ENCODE measurements around the gene VPS51. TPM values are rescaled to one million over a fixed set of nuclear protein-coding genes. Genes with fewer than 3 reads are reported as not detected.

VPS51 gene
- total and polyA plus RNA-seq, 10 of the 15 experiments (the other 5 are each of a cell fraction or from before 2014, with no cell fraction given): 1.5 to 279 (median 53.2) TPM

DNA sequence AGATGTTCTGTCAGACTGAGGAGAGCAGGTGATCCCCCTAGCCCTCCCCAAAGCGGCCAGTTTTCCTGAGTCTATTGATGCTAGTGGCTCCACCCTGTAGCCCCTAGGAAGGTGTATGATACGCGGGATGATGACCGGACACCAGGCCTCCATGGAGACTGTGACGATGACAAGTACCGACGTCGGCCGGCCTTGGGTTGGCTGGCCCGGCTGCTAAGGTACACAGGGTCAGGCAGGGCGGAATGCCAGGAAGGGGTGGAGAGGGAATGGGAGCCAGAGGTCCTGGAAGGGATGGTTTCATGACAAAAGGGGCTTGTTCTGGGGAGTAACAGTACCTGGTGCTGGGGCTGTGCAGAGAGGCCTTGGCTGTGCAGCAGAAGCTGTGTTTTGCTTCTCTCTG, 8.8 kb upstream of the VPS51 start:
- Histone ChIP-seq H3K4me3 (no peak overlapping the region), H3K4me1 (ENCODE audit: control insufficient read depth, insufficient read depth, low read length) (peaks cover 7% of the 10 kb centered on the region), H3K79me2 (ENCODE audit: control insufficient read depth, insufficient read depth, low read length) (peaks cover 26% of the 10 kb centered on the region), H3K27me3 (replicated peaks in 1 of 2; ENCODE audit: control insufficient read depth in 2 of 2, insufficient read depth in 2 of 2, low read length in 1 of 2) (no peaks in the 10 kb centered on the region), H4K20me1 (ENCODE audit: control insufficient read depth, insufficient read depth) (no peaks in the 10 kb centered on the region), H2AFZ (ENCODE audit: control insufficient read depth, low read depth, low read length) (no peak overlapping the region), H3K36me3 (ENCODE audit: control insufficient read depth in 2 of 2, insufficient read depth in 2 of 2, low read length in 1 of 2) (peaks cover 5 to 11% of the 10 kb centered on the region in 2 experiments), H3K9ac (ENCODE audit: control insufficient read depth, insufficient read depth, low read length) (no peak overlapping the region), H3K9me3 (replicated peaks; ENCODE audit: control insufficient read depth, insufficient read depth, low read length) (no peaks in the 10 kb centered on the region), H3K4me2 (ENCODE audit: control insufficient read depth, insufficient read depth) (no peak overlapping the region), H3K27ac (ENCODE audit: control insufficient read depth, insufficient read depth) (no peak overlapping the region)
- SMC1A ChIA-PET (ENCODE audit: uncharacterized antibody, unreplicated experiment): no interaction called here
- FAIRE-seq (no peak), ATAC-seq (no peak), DNase-seq (ENCODE audit: low read depth, low spot score) (no peak)
- in situ Hi-C loops (cut with MboI): no loop called here
- RAD21 ChIA-PET (ENCODE audit: unreplicated experiment): no interaction called here
- no TSS peak for BruUV-seq (replicated peaks)
- intact Hi-C loops (cut with micrococcal nuclease; ENCODE audit: unreplicated experiment): no loop called here
- POLR2A ChIA-PET: no interaction called here
- TF ChIP-seq FOXK2 (IDR thresholded peaks at IDR 0.05) (no peak), RAD51 (IDR thresholded peaks at IDR 0.05) (no peak), POLR2A (IDR thresholded peaks at IDR 0.05; ENCODE audit: low read depth, low read length) (no peak), JUND (IDR thresholded peaks at IDR 0.05; ENCODE audit: low read depth, low read length) (no peak), IRF4 (IDR thresholded peaks at IDR 0.05; ENCODE audit: low read depth, low read length) (no peak), TAF1 (IDR thresholded peaks at IDR 0.05; ENCODE audit: borderline replicate concordance, low read depth, low read length) (no peak), STAT3 (IDR thresholded peaks at IDR 0.05; ENCODE audit: low read depth, low read length) (no peak), ZNF622 (IDR thresholded peaks at IDR 0.05) (no peak), RELA (IDR thresholded peaks at IDR 0.05; ENCODE audit: borderline replicate concordance, partially characterized antibody) (no peak), CHD4 (IDR thresholded peaks at IDR 0.05) (no peak), KAT2A (conservative IDR thresholded peaks at IDR 0.05; ENCODE audit: control insufficient read depth, low read depth, low read length) (no peak), HCFC1 (IDR thresholded peaks at IDR 0.05; ENCODE audit: low read length) (no peak), IKZF2 (IDR thresholded peaks at IDR 0.05) (no peak), WRNIP1 (IDR thresholded peaks at IDR 0.05; ENCODE audit: borderline replicate concordance, low read depth, low read length) (no peak), NR2C1 (IDR thresholded peaks at IDR 0.05) (no peak)
- TF ChIP-seq, protein P1, sequence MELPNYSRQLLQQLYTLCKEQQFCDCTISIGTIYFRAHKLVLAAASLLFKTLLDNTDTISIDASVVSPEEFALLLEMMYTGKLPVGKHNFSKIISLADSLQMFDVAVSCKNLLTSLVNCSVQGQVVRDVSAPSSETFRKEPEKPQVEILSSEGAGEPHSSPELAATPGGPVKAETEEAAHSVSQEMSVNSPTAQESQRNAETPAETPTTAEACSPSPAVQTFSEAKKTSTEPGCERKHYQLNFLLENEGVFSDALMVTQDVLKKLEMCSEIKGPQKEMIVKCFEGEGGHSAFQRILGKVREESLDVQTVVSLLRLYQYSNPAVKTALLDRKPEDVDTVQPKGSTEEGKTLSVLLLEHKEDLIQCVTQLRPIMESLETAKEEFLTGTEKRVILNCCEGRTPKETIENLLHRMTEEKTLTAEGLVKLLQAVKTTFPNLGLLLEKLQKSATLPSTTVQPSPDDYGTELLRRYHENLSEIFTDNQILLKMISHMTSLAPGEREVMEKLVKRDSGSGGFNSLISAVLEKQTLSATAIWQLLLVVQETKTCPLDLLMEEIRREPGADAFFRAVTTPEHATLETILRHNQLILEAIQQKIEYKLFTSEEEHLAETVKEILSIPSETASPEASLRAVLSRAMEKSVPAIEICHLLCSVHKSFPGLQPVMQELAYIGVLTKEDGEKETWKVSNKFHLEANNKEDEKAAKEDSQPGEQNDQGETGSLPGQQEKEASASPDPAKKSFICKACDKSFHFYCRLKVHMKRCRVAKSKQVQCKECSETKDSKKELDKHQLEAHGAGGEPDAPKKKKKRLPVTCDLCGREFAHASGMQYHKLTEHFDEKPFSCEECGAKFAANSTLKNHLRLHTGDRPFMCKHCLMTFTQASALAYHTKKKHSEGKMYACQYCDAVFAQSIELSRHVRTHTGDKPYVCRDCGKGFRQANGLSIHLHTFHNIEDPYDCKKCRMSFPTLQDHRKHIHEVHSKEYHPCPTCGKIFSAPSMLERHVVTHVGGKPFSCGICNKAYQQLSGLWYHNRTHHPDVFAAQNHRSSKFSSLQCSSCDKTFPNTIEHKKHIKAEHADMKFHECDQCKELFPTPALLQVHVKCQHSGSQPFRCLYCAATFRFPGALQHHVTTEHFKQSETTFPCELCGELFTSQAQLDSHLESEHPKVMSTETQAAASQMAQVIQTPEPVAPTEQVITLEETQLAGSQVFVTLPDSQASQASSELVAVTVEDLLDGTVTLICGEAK (IDR thresholded peaks at IDR 0.05; ENCODE audit: borderline replicate concordance): no peak
- TF ChIP-seq, protein P2, sequence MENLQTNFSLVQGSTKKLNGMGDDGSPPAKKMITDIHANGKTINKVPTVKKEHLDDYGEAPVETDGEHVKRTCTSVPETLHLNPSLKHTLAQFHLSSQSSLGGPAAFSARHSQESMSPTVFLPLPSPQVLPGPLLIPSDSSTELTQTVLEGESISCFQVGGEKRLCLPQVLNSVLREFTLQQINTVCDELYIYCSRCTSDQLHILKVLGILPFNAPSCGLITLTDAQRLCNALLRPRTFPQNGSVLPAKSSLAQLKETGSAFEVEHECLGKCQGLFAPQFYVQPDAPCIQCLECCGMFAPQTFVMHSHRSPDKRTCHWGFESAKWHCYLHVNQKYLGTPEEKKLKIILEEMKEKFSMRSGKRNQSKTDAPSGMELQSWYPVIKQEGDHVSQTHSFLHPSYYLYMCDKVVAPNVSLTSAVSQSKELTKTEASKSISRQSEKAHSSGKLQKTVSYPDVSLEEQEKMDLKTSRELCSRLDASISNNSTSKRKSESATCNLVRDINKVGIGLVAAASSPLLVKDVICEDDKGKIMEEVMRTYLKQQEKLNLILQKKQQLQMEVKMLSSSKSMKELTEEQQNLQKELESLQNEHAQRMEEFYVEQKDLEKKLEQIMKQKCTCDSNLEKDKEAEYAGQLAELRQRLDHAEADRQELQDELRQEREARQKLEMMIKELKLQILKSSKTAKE (IDR thresholded peaks at IDR 0.05; ENCODE audit: low read depth, poor library complexity, severe bottlenecking): no peak
- TF ChIP-seq, protein P3, sequence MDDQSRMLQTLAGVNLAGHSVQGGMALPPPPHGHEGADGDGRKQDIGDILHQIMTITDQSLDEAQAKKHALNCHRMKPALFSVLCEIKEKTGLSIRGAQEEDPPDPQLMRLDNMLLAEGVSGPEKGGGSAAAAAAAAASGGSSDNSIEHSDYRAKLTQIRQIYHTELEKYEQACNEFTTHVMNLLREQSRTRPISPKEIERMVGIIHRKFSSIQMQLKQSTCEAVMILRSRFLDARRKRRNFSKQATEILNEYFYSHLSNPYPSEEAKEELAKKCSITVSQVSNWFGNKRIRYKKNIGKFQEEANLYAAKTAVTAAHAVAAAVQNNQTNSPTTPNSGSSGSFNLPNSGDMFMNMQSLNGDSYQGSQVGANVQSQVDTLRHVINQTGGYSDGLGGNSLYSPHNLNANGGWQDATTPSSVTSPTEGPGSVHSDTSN (IDR thresholded peaks at IDR 0.05; ENCODE audit: insufficient replicate concordance, low read depth, low read length): no peak
- TF ChIP-seq, protein P4, sequence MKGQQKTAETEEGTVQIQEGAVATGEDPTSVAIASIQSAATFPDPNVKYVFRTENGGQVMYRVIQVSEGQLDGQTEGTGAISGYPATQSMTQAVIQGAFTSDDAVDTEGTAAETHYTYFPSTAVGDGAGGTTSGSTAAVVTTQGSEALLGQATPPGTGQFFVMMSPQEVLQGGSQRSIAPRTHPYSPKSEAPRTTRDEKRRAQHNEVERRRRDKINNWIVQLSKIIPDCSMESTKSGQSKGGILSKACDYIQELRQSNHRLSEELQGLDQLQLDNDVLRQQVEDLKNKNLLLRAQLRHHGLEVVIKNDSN (IDR thresholded peaks at IDR 0.05; ENCODE audit: borderline replicate concordance, extremely low read length, insufficient read depth, low read depth, low read length): no peak
- WGBS (ENCODE audit: insufficient coverage, insufficient replicate concordance, low lambda C conversion rate, missing lambda C conversion rate): 90% methylated on average over 11 of the region's 11 CpGs
- CTCF ChIA-PET: no interaction called here

Data from GM12878 (cell line).